ENCODE measurements around the gene ERMP1. TPM values are rescaled to one million over a fixed set of nuclear protein-coding genes. Genes with fewer than 3 reads are reported as not detected.
A peak's percentile ranks its signal among the peaks of the same experiment; 100 is the strongest.
"Not testable (repeated sequence)": the region's sequence is repeated elsewhere in the genome, so short reads cannot be mapped to it uniquely, and the experiment has no call there.

Gene ERMP1
- total RNA-seq, 1 donor from 2014 or later: 20.3 TPM

- peaks cover 32% of the 10 kb centered on the region for H3K9me3 Mint-ChIP-seq (ENCODE audit: low read depth)
- peak overlapping the region; percentile 33 for H3K27ac Mint-ChIP-seq
- H3K27me3 Mint-ChIP-seq: no peaks in the 10 kb centered on the region
- H3K4me1 Mint-ChIP-seq (ENCODE audit: low read depth): no peaks in the 10 kb centered on the region
- TF ChIP-seq, protein P1, sequence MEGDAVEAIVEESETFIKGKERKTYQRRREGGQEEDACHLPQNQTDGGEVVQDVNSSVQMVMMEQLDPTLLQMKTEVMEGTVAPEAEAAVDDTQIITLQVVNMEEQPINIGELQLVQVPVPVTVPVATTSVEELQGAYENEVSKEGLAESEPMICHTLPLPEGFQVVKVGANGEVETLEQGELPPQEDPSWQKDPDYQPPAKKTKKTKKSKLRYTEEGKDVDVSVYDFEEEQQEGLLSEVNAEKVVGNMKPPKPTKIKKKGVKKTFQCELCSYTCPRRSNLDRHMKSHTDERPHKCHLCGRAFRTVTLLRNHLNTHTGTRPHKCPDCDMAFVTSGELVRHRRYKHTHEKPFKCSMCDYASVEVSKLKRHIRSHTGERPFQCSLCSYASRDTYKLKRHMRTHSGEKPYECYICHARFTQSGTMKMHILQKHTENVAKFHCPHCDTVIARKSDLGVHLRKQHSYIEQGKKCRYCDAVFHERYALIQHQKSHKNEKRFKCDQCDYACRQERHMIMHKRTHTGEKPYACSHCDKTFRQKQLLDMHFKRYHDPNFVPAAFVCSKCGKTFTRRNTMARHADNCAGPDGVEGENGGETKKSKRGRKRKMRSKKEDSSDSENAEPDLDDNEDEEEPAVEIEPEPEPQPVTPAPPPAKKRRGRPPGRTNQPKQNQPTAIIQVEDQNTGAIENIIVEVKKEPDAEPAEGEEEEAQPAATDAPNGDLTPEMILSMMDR (IDR thresholded peaks at IDR 0.05; ENCODE audit: unreplicated experiment): no peak
- no peak overlapping the region for H3K4me3 Mint-ChIP-seq (ENCODE audit: low read depth)
- no peak for DNase-seq (ENCODE audit: low spot score, unreplicated experiment)
- peaks cover 50% of the 10 kb centered on the region for H3K36me3 Mint-ChIP-seq (ENCODE audit: insufficient read depth)
Observed at GRCh38 chr9:5784526-5785315, 48.2 kb downstream of the ERMP1 start.

GRCh38 chr9:5783982-5784381, 48.9 kb downstream of the ERMP1 start:
- H3K4me1 Mint-ChIP-seq (ENCODE audit: low read depth): no peaks in the 10 kb centered on the region
- DNase-seq (ENCODE audit: low spot score, unreplicated experiment): no peak
- H3K36me3 Mint-ChIP-seq (ENCODE audit: insufficient read depth): peaks cover 56% of the 10 kb centered on the region
- H3K27me3 Mint-ChIP-seq: no peaks in the 10 kb centered on the region
- TF ChIP-seq, protein P1 (IDR thresholded peaks at IDR 0.05; ENCODE audit: unreplicated experiment): no peak
- peaks cover 33% of the 10 kb centered on the region for H3K9me3 Mint-ChIP-seq (ENCODE audit: low read depth)
- no peak overlapping the region for H3K27ac Mint-ChIP-seq
- no peak overlapping the region for H3K4me3 Mint-ChIP-seq (ENCODE audit: low read depth)

DNA sequence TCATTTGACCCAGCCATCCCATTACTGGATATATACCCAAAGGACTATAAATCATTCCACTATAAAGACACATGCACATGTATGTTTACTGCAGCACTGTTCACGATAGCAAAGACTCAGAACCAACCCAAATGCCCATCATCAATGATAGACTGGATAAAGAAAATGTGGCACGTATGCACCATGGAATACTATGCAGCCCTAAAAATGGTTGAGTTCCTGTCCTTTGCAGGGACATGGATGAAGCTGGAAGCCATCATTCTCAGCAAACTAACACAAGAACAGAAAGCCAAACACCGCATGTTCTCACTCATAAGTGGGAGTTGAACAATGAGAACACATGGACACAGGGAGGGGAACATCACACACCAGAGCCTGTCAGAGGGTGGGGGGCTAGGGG, 49.5 kb downstream of the ERMP1 start:
- not testable (repeated sequence) for DNase-seq (ENCODE audit: low spot score, unreplicated experiment); H3K4me1 Mint-ChIP-seq (ENCODE audit: low read depth); H3K27me3 Mint-ChIP-seq; H3K4me3 Mint-ChIP-seq (ENCODE audit: low read depth)
- Mint-ChIP-seq H3K36me3 (ENCODE audit: insufficient read depth) (peaks cover 60% of the 10 kb centered on the region), H3K27ac (peak overlapping the region; percentile 85), H3K9me3 (ENCODE audit: low read depth) (peaks cover 38% of the 10 kb centered on the region)

GRCh38 chr9:5779705-5780218, 53.2 kb downstream of the ERMP1 start:
- not testable (repeated sequence) for H3K27me3 Mint-ChIP-seq; DNase-seq (ENCODE audit: low spot score, unreplicated experiment); H3K4me3 Mint-ChIP-seq (ENCODE audit: low read depth); H3K4me1 Mint-ChIP-seq (ENCODE audit: low read depth)
- Mint-ChIP-seq H3K9me3 (ENCODE audit: low read depth) (peaks cover 45% of the 10 kb centered on the region), H3K36me3 (ENCODE audit: insufficient read depth) (peaks cover 69% of the 10 kb centered on the region), H3K27ac (peak overlapping the region; percentile 81)

DNA sequence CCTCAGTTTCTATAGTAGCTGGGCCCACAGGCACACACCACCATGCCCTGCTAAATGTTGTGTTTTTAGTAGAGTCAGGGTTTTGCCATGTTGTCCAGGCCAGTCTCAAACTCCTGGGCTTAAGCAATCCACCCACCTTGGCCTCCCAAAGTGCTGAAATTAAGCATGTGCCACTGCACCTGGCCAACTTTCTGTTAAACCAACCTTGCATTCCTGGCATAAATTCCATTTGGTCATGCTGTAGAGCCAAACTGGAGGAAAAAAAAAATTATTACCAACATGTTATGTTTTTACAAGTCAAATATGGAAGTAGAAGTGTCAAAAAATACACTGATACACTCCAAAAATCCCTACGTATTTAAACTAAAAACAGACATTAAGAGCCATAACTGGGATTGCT, 54.1 kb downstream of the ERMP1 start:
- no peaks in the 10 kb centered on the region for H3K4me1 Mint-ChIP-seq (ENCODE audit: low read depth)
- H3K27ac Mint-ChIP-seq: no peak overlapping the region
- H3K36me3 Mint-ChIP-seq (ENCODE audit: insufficient read depth): peaks cover 66% of the 10 kb centered on the region
- no peak overlapping the region for H3K4me3 Mint-ChIP-seq (ENCODE audit: low read depth)
- peaks cover 45% of the 10 kb centered on the region for H3K9me3 Mint-ChIP-seq (ENCODE audit: low read depth)
- no peaks in the 10 kb centered on the region for H3K27me3 Mint-ChIP-seq
- DNase-seq (ENCODE audit: low spot score, unreplicated experiment): no peak
- TF ChIP-seq, protein P1 (IDR thresholded peaks at IDR 0.05; ENCODE audit: unreplicated experiment): no peak

DNA sequence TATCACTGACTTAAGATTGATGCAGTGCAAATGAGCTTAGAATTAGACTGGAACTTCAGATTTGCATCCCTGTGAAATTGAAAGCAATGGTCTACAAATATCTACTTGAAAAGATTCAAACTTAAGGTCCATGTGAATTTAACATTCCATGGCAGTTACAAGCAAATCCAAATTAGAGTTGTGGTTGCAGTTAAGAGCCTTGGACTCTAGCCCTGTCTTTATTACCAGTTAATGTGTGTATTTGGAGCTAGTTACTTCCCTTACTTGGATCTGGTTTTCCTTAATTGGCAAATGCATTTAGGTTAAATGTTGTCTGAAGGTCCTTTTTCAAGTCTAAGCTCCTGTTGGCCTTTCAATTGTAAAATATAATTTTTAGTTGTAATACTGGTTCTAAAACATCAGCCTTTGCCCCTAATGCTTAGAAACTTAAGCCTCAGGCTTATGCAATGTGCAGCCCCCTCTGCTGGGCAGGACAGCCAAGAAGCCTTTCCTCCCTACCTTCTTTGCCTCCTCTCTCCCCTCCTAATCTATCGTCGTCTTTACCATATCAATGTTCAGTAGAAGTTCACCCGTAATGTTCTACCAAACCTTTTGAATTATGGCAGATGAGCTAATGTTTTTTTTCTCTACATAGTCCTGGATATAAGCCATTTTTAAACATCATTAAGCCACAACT, 59.5 kb downstream of the ERMP1 start:
- no peaks in the 10 kb centered on the region for H3K4me1 Mint-ChIP-seq (ENCODE audit: low read depth)

More for the DNA sequence above, 59.5 kb downstream of the ERMP1 start:
- peaks cover 29% of the 10 kb centered on the region for H3K36me3 Mint-ChIP-seq (ENCODE audit: insufficient read depth)
- no peak overlapping the region for H3K27ac Mint-ChIP-seq
- no peak overlapping the region for H3K4me3 Mint-ChIP-seq (ENCODE audit: low read depth)
- TF ChIP-seq, protein P1 (IDR thresholded peaks at IDR 0.05; ENCODE audit: unreplicated experiment): peak; percentile 15
- no peak for DNase-seq (ENCODE audit: low spot score, unreplicated experiment)
- H3K27me3 Mint-ChIP-seq: no peaks in the 10 kb centered on the region
- peaks cover 7% of the 10 kb centered on the region for H3K9me3 Mint-ChIP-seq (ENCODE audit: low read depth)
